ENCODE measurements around the gene TIMM17A.

The TIMM17A gene

GRCh38 chr1:201928266-201928665 lies 27.0 kb upstream of the TIMM17A start:
- no peak overlapping the region for H3K4me3 ChIP-seq (ENCODE audit: low read length)
- no peak for DNase-seq (ENCODE audit: low read depth)
- TF ChIP-seq, protein P1, sequence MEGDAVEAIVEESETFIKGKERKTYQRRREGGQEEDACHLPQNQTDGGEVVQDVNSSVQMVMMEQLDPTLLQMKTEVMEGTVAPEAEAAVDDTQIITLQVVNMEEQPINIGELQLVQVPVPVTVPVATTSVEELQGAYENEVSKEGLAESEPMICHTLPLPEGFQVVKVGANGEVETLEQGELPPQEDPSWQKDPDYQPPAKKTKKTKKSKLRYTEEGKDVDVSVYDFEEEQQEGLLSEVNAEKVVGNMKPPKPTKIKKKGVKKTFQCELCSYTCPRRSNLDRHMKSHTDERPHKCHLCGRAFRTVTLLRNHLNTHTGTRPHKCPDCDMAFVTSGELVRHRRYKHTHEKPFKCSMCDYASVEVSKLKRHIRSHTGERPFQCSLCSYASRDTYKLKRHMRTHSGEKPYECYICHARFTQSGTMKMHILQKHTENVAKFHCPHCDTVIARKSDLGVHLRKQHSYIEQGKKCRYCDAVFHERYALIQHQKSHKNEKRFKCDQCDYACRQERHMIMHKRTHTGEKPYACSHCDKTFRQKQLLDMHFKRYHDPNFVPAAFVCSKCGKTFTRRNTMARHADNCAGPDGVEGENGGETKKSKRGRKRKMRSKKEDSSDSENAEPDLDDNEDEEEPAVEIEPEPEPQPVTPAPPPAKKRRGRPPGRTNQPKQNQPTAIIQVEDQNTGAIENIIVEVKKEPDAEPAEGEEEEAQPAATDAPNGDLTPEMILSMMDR (conservative IDR thresholded peaks at IDR 0.05; ENCODE audit: low read depth, low read length) = no peak

- DNase-seq (ENCODE audit: low read depth) = no peak
- no peak overlapping the region for H3K4me3 ChIP-seq (ENCODE audit: low read length)
- TF ChIP-seq, protein P1 (conservative IDR thresholded peaks at IDR 0.05; ENCODE audit: low read depth, low read length) = no peak
These were observed 25.2 kb upstream of the TIMM17A start for GRCh38 chr1:201930137-201930536.

DNA sequence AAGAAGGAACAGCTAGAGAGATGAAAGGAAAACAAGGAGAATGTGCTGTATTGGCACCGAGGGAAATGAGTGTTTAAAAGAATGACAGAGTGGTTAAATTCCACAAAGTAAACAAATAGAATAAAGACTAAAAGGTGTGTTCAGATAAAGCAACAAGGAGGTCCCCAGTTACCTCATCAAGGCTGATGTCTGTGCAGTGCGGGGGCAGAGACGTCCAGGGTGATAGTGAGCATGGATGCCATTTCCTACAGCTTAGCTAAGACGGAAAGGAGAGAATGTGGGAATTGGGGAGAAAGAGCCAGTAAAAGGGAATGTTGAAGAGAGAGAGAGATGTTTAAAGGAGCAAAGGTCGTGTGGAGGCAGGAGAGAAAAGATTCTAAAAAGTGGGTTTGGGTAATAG lies 24.5 kb upstream of the TIMM17A start:
- H3K4me3 ChIP-seq (ENCODE audit: low read length) = no peak overlapping the region
- TF ChIP-seq, protein P1 (conservative IDR thresholded peaks at IDR 0.05; ENCODE audit: low read depth, low read length) = no peak
- no peak for DNase-seq (ENCODE audit: low read depth)

DNA sequence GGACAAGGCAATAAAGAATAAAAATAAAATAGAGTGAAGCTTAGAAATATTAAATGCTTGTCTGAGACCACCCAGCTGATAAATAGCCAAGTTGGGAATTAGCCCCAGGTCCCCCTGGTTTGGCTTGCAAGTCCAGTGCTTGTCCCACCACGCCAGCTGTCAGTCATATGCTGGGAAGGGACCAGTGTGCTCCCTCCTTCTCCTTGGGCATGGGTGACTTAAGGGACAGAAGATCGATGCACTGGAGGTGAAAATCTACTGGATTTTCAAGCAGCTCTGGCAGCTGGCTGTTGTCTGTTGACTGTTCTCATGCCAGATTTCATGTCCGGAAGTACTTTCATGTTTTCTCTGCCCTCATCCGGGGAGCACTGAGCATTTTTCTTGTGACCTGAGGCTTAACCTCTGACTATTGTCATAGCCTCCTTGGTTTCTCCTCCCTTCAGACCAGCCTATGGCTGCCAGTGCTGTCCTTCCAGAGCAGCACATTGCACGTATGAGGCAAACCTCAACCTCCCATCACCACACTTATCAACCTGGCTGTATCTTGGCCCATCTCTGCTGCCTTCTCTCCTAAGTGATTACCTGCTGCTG lies 21.4 kb upstream of the TIMM17A start:
- no peak overlapping the region for H3K4me3 ChIP-seq (ENCODE audit: low read length)
- TF ChIP-seq, protein P1 (conservative IDR thresholded peaks at IDR 0.05; ENCODE audit: low read depth, low read length) = no peak
- no peak for DNase-seq (ENCODE audit: low read depth)

DNA sequence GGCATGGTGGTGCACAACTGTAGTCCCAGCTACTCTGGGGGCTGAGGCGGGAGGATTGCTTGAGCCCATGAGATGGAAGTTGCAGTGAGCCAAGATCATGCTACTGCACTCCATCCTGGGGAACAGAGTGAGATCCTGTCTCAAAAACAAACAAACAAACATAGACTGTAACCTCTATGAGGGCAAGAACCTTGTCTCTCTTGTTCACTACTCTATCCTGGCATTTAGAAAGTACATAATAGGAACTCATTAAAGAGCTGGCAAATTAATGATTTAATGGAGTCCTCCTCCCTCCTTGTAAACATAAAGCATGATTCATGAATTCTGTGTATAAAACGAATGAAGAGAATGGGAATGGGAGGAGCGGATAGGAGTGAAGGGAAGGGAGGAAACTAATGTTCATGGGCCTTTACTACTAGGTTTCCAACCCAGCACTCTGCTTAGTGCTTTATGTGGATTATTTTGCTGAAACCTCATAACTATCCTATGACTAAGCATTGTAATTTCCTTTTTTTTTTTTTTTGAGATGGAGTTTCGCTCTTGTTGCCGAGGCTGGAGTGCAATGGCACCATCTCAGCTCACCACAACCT lies 17.6 kb upstream of the TIMM17A start:
- DNase-seq (ENCODE audit: low read depth) = no peak
- TF ChIP-seq, protein P1 (conservative IDR thresholded peaks at IDR 0.05; ENCODE audit: low read depth, low read length) = no peak
- no peak overlapping the region for H3K4me3 ChIP-seq (ENCODE audit: low read length)

- no peak overlapping the region for H3K4me3 ChIP-seq (ENCODE audit: low read length)
- no peak for DNase-seq (ENCODE audit: low read depth)
- TF ChIP-seq, protein P1 (conservative IDR thresholded peaks at IDR 0.05; ENCODE audit: low read depth, low read length) = no peak
These were observed 16.8 kb upstream of the TIMM17A start for GRCh38 chr1:201938440-201939035.

- TF ChIP-seq, protein P1 (conservative IDR thresholded peaks at IDR 0.05; ENCODE audit: low read depth, low read length) = no peak
- H3K4me3 ChIP-seq (ENCODE audit: low read length) = no peak overlapping the region
- no peak for DNase-seq (ENCODE audit: low read depth)
These were observed 16.2 kb upstream of the TIMM17A start for GRCh38 chr1:201939148-201939547.

Data from retinal pigment epithelial cell (primary cell).